Central memory CD4-positive, alpha-beta T cell (primary cell): Measurements from ENCODE around the gene FBXL12.
A peak's percentile ranks its signal among the peaks of the same experiment; 100 is the strongest.
"Not testable (repeated sequence)": the region's sequence is repeated elsewhere in the genome, so short reads cannot be mapped to it uniquely, and the experiment has no call there.

Experiments
- DNase-seq: peaks from one replicate; pipeline ENCODE4 v3.0.0; 2022

The FBXL12 gene

GRCh38 chr19:9791552-9792205 is 27.2 kb downstream of the FBXL12 start:
- DNase-seq: peak; percentile 85

DNA sequence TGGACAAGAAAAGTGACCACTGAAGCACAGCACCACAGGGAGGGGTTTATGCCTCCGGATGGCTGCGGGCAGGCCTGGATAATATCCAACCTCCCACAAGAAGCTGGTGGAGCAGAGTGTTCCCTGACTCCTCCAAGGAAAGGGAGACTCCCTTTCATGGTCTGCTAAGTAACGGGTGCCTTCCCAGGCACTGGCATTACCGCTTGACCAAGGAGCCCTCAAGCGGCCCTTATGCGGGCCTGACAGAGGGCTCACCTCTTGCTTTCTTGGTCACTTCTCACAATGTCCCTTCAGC is 27.9 kb downstream of the FBXL12 start:
- DNase-seq: not testable (repeated sequence)

DNA sequence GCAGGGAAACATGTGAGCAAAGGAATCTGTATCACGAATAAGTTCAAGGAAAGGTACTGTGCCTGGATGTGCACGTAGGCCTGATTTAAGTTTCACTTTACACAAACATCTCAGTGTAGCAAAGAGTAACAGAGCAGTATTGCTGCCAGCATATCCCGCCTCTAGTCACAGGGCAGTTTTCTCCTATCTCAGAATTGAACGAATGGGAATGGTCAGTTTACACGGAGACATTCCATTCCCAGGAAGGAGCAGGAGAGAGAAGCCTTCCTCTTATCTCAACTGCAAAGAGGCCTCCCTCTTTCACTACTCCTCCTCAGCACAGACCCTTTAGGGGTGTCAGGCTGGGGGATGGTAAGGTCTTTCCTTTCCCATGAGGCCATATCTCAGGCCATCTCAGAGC is 29.3 kb downstream of the FBXL12 start:
- not testable (repeated sequence) for DNase-seq

DNA sequence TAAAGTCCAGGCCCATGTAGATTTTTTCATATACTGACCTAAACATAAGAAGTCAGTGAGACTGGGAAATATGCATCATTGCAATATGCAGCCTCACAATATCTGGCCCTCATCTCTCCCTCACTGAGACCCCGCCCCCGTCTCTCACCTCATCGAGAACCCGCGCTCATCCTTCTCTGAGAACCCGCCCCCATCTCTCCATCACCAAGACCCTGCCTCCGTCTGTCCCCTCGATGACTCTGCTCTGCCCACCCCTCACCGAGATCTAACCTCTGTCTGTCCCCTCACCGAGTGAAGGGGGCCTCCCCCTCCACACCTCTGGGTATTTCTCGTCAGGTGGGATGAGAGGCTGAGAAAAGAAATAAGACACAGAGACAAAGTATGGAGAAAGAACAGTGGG is 29.8 kb downstream of the FBXL12 start:
- DNase-seq: no peak

GRCh38 chr19:9788604-9789003 is 30.3 kb downstream of the FBXL12 start:
- not testable (repeated sequence) for DNase-seq

- no peak for DNase-seq
Observed at GRCh38 chr19:9786819-9787218, 32.1 kb downstream of the FBXL12 start.

DNA sequence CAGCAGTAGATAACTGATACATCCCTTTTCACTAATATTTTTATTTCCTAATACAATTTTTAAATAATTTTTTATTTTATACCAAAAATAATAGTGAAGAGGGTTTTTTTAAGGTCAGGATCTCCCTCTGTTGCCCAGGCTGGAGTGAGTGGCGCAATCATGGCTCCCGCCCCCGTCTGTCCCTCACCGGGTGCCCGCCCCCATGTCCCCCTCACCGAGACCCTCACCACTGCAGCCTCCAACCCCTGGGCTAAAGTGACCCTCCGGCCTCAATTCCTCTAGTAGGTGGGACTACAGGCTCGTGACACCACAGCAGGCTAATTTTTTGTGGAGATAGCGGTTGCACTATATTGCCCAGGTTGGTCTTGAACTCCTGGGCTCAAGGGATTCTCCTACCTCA is 32.5 kb downstream of the FBXL12 start:
- no peak for DNase-seq

- peak; percentile 91 for DNase-seq
Observed at GRCh38 chr19:9785367-9786331, 33.2 kb downstream of the FBXL12 start.

DNA sequence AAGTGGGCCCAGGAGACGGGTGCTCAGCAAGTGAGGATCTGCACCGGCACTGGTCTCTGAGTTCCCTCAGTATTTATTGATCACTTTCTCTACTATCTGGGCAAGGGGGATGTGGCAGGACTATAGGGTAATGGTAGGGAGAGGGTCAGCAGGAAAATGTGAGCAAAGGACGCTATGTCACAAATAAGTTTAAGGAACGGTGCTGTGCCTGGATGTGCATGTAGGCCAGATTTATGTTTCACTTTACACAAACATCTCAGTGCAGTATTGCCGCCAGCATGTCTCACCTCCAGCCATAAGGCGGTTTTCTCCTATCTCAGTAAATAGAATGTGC is 34.7 kb downstream of the FBXL12 start:
- DNase-seq: not testable (repeated sequence)

DNA sequence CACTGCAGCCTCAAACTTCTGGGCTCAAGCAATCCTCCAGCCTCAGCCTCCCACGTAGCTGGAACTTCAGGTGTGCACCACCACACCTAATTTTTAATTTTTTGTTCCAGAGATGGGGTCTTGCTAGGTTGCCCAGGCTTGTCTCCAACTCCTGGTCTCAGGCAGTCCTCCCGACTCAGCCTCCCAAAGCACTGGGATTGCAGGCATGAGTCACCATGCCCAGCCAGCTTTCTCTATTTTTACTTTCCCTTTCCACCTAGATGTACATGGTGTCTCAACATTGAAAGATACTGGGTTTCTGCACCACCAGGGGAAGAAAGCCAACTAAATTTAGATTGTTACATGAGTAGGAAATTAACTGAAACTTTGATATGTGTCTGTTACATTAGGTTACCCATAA is 36.5 kb downstream of the FBXL12 start:
- DNase-seq: no peak

- DNase-seq: peak; percentile 89
Observed at GRCh38 chr19:9768175-9769112, 50.4 kb downstream of the FBXL12 start, which contains the start of gene ZNF846. Gene ZNF846, minus strand, starts transcription at chr19:9768738. Its CDS starts 3,788 bp downstream, at chr19:9764950.
